Measurements from ENCODE around the gene CRYBB1.

GRCh38 chr22:26552466-26552865 lies 65.4 kb downstream of the CRYBB1 start:
- TF ChIP-seq, protein P1, sequence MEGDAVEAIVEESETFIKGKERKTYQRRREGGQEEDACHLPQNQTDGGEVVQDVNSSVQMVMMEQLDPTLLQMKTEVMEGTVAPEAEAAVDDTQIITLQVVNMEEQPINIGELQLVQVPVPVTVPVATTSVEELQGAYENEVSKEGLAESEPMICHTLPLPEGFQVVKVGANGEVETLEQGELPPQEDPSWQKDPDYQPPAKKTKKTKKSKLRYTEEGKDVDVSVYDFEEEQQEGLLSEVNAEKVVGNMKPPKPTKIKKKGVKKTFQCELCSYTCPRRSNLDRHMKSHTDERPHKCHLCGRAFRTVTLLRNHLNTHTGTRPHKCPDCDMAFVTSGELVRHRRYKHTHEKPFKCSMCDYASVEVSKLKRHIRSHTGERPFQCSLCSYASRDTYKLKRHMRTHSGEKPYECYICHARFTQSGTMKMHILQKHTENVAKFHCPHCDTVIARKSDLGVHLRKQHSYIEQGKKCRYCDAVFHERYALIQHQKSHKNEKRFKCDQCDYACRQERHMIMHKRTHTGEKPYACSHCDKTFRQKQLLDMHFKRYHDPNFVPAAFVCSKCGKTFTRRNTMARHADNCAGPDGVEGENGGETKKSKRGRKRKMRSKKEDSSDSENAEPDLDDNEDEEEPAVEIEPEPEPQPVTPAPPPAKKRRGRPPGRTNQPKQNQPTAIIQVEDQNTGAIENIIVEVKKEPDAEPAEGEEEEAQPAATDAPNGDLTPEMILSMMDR (IDR thresholded peaks at IDR 0.05; ENCODE audit: poor library complexity), result no peak
- TF ChIP-seq EZH2 (IDR thresholded peaks at IDR 0.05; ENCODE audit: borderline replicate concordance), result no peak

Measured in hepatocyte (in vitro differentiated cells).